GM13977 (cell line): Measurements from ENCODE around the gene SOD3.

Experiments
- DNase-seq: peaks from one replicate; pipeline ENCODE4 v3.0.0; 2012; ENCODE audit warnings: low spot score
- in situ Hi-C: fragments of 300-500 bp; cut with MboI; formaldehyde crosslinking; loops from one replicate; pipeline ENCODE4 v1.12.0; 2022; ENCODE audit warnings: low sequenced_read_pairs, low pct_unique_long_range_greater_than_20kb, mixed read lengths, inconsistent platforms; ENCODE audit not compliant: unreplicated experiment
- TF ChIP-seq, protein P1 (sequence below): IDR thresholded peaks from 2 replicates; pipeline ENCODE4 v1.5.1; 2012; ENCODE audit warnings: mild to moderate bottlenecking, control low read depth; ENCODE audit not compliant: insufficient read depth; ENCODE audit errors: extremely low read depth, missing control alignments

SOD3 gene, protein sequence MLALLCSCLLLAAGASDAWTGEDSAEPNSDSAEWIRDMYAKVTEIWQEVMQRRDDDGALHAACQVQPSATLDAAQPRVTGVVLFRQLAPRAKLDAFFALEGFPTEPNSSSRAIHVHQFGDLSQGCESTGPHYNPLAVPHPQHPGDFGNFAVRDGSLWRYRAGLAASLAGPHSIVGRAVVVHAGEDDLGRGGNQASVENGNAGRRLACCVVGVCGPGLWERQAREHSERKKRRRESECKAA

DNA sequence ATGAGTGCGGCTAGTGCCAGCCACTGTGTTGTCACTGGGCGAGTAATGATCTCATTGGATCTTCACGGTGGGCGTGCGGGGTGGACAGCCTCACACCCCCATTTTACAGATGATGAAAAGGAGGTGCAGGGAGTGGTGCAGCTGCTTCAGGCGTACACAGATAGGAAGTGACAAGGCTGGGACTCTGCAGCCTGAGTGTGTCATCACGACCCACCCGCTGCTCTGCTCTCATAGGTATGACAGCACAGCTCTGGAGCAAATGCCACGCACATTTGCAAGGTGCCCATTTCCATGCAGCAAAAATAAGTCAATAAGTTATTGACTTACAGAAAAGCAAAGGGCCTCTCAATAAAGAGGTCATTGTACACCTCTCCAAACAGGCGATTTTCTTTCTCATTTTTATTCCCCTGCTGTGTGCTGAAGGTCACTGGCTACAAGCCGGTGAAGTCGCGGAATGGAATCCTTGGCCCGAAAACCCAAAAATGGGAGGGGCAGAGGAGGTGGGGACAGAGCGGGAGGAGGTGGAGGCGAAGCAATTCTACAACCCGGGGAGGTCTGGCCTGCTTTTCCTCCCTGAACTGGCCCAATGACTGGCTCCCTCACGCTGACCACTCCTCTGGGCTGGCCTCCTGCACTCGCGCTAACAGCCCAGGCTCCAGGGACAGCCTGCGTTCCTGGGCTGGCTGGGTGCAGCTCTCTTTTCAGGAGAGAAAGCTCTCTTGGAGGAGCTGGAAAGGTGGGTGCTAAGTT is at the start of gene SOD3:
TSS of gene SOD3 (plus strand) at position 658 of the 750 bp plus-strand sequence. CDS start 3,949 bp downstream, outside the sequence.
- in situ Hi-C loops: no loop called here
- no peak for DNase-seq
- TF ChIP-seq, protein P1, sequence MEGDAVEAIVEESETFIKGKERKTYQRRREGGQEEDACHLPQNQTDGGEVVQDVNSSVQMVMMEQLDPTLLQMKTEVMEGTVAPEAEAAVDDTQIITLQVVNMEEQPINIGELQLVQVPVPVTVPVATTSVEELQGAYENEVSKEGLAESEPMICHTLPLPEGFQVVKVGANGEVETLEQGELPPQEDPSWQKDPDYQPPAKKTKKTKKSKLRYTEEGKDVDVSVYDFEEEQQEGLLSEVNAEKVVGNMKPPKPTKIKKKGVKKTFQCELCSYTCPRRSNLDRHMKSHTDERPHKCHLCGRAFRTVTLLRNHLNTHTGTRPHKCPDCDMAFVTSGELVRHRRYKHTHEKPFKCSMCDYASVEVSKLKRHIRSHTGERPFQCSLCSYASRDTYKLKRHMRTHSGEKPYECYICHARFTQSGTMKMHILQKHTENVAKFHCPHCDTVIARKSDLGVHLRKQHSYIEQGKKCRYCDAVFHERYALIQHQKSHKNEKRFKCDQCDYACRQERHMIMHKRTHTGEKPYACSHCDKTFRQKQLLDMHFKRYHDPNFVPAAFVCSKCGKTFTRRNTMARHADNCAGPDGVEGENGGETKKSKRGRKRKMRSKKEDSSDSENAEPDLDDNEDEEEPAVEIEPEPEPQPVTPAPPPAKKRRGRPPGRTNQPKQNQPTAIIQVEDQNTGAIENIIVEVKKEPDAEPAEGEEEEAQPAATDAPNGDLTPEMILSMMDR: no peak

DNA sequence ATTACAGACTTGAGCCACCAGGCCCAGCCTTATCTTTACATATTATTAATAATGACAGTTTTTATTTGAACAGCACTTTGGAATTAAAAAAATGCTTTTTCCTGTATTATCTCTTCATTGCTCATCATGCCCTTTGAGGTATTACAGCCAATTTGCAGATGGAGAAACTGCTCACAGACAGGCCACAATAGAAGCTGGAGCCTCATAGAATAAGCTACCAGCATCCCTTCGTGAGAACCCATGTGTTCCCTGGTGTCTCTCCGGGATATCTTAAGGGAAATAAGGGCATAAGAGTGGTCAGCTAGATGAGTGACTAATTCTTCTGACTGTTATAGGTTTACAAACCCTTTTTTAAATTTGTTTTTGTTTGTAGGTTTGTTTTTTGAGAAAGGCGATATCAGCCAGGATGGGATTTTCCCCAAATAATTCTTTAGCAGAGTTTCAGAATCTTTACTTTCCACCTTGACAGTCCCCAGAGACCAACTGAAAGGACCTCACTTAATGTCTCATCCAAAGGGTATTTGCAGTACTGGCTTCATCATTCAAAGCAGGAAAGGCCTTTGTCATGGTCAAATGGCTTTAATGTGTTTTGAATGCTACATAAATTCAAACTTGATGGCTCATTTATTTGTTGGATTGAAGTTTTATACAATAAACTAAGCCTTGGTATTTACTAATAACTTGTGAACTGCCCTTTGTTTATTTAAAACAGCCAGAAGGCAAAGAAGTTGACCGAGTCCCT is 48.0 kb upstream of the SOD3 start:
- DNase-seq: no peak
- TF ChIP-seq, protein P1: no peak
- in situ Hi-C loops: no loop called here

DNA sequence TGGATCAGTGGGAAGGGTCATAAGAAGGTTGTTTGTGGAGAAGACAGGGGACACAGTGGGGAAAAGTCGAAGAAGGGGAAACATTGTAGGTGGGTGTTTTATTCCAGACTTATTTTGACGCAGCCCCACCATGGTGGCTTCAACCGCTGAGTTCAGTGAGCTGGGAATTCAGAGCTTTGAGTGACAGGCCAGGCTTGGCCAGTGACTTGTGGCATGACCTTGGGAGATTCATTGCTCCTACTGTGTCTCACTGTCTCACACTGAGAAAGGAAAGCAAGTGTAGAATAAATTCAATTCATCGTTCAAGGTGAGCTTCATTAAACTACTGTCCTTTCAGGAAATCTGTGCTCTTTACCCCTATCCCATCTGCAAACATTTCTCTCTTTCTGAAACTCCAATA is 47.4 kb upstream of the SOD3 start:
- TF ChIP-seq, protein P1: no peak
- no peak for DNase-seq
- in situ Hi-C loops: no loop called here

DNA sequence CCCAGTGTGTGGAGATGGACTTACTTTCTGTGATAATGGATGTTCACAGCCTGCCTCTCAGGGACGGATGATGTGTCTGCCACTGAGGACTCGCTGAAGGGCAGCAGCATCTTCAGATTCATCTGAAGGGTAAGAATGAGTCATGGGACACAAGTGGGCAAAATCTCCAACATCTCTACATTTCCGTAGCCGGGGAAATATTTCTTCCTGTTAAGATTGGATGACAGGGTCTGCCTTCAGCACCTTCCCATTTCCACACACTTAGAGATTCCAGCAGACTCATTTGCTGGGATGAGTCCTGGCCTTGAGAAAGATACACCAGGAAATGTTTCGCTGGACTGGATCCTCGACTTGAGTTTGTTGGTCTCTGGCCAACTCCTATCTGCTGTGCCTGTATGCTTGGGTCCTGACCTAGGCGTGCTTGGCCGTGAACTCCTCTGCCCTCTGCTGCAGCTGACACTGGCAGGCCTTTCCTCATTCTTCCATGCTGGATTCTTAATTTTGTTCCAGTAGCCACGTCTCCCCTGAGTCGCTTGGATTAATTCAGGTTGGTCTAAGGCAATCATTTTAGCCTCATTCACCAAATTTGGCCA is 46.5 kb upstream of the SOD3 start:
- in situ Hi-C loops: no loop called here
- no peak for DNase-seq
- TF ChIP-seq, protein P1: no peak

DNA sequence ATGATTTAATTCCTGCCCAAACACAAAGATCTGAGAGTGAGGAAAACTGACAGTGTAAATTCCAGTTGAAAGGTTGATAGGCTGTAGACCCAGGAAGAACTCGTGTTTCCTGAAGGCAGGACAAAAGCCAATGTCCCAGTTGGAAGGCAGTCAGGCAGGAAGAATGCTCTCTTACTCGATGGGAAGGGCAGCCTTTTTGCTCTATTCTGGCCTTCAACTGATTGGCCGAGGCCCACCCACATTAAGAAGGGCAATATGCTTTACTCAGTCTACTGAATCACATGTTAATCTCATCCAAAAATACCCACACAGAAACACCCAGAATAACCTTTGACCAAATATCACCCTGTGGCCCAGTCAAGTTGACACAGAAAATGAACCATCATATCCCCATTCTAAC is 45.3 kb upstream of the SOD3 start:
- in situ Hi-C loops: no loop called here
- DNase-seq: no peak
- TF ChIP-seq, protein P1: no peak

DNA sequence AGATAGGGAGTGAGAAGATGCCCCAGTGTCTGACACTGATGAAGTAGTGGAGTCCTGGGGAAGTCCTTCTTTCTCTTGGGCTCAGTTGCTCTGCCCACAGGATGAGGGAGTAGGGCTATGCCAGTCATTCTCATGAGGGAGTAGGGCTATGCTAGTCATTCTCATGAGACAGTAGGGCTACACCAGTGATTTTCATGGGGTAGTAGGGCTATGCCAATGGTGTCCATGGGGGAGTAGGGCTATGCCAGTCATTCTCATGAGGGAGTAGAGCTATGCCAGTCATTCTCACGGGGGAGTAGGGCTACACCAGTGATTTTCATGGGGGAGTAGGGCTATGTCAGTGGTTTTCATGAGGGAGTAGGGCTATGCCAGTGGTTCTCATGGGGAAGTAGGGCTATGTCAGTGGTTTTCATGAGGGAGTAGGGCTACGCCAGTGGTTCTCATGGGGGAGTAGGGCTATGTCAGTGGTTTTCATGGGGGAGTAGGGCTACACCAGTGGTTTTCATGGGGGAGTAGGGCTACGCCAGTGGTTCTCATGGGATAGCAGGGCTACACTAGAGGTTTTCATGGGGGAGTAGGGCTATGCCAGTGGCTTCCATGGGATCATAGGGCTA is 43.3 kb upstream of the SOD3 start:
- no peak for DNase-seq
- in situ Hi-C loops: no loop called here
- TF ChIP-seq, protein P1: no peak
